HepG2 (cell line): ENCODE results near the gene TMEM219. TPM values are rescaled to one million over a fixed set of nuclear protein-coding genes. Genes with fewer than 3 reads are reported as not detected.

Source experiments
- ATAC-seq: fragments of 200-7000 bp; cut with Tn5 transposase; 3 replicates; pipeline ENCODE4 v1.9.1; 2020; ENCODE audit warnings: mild to moderate bottlenecking, moderate library complexity
- BruUV-seq: library from RNA; stranded (reverse); fragments of 400-500 nt; replicated peaks from 2 replicates; lab custom pipeline; 2021; lab: Mats Ljungman, UMichigan
- CTCF ChIA-PET: fragments of 300-600 bp; formaldehyde crosslinking; extraction: SDS; loops from one replicate; lab custom pipeline; 2021; ENCODE audit warnings: low total read pairs, inconsistent platforms, low intra/inter-chr PET ratio; lab: Yijun Ruan, JAX
- POLR2A ChIA-PET: fragments of 350-600 bp; sonication (Branson Sonifier 250); formaldehyde crosslinking; loops from one replicate; lab custom pipeline; 2020; ENCODE audit warnings: antibody characterized with exemption, inconsistent platforms; lab: Yijun Ruan, JAX
- DNase-seq: peaks from one replicate; pipeline ENCODE4 v3.0.0-alpha.2; 2015; ENCODE audit warnings: low spot score
- FAIRE-seq: peaks from 3 replicates; lab custom pipeline; 2011; peaks lifted over from hg19 to GRCh38; lab: Jason Lieb, UNC
- H2AFZ ChIP-seq: one replicate; pipeline ENCODE4 v1.6.1; 2011; ENCODE audit warnings: low read length, inconsistent platforms
- H3K27ac ChIP-seq: fragments of 300-600 bp; 3 replicates; pipeline ENCODE4 v1.8.0; 2011; ENCODE audit warnings: mixed run types, mild to moderate bottlenecking, mixed read lengths, low read length, inconsistent platforms; ENCODE audit not compliant: insufficient read depth; ENCODE audit errors: extremely low read length
- H3K27me3 ChIP-seq, 2 experiments: fragments of 200-600 bp in 1 of 2; 2 replicates in 1 of 2; 3 replicates in 1 of 2; pipeline versions ENCODE4 v1.6.0 to v1.8.0; 2011; ENCODE audit warnings: low read length in 2 of 2, mild to moderate bottlenecking in 2 of 2, moderate library complexity in 2 of 2, inconsistent platforms in 1 of 2; ENCODE audit not compliant: insufficient read depth in 2 of 2, control insufficient read depth in 1 of 2
- H3K36me3 ChIP-seq, 2 experiments: fragments of 200-600 bp in 1 of 2; replicated peaks in 1 of 2; 2 replicates in 1 of 2; 3 replicates in 1 of 2; pipeline versions ENCODE4 v1.5.1 to v1.8.0; 2011; ENCODE audit warnings: low read length in 2 of 2, inconsistent platforms in 1 of 2; ENCODE audit not compliant: insufficient read depth in 2 of 2, control insufficient read depth in 1 of 2
- H3K4me1 ChIP-seq: 2 replicates; pipeline ENCODE4 v1.5.1; 2012; ENCODE audit warnings: low read length, inconsistent platforms; ENCODE audit not compliant: insufficient read depth
- H3K4me2 ChIP-seq: 2 replicates; pipeline ENCODE4 v1.6.0; 2011; ENCODE audit warnings: low read depth, low read length, inconsistent platforms
- H3K4me3 ChIP-seq, 3 experiments: fragments of 200-600 bp in 1 of 3; sonication (generic), shearing (Covaris generic) in 1 of 3; replicated peaks in 1 of 3; 2 replicates each; pipeline ENCODE4 v1.5.1; 2011 to 2016; ENCODE audit warnings: low read length in 3 of 3, inconsistent platforms in 2 of 3, low read depth in 2 of 3, mild to moderate bottlenecking in 2 of 3, control low read depth in 1 of 3, mixed read lengths in 1 of 3; ENCODE audit not compliant: insufficient read depth in 1 of 3
- H3K79me2 ChIP-seq: one replicate; pipeline ENCODE4 v1.6.1; 2011; ENCODE audit warnings: low read length, inconsistent platforms; ENCODE audit not compliant: insufficient read depth
- H3K9ac ChIP-seq: 2 replicates; pipeline ENCODE4 v1.6.0; 2011; ENCODE audit warnings: mild to moderate bottlenecking, low read depth, low read length, inconsistent platforms; ENCODE audit not compliant: insufficient read depth
- H3K9me3 ChIP-seq: 2 replicates; pipeline ENCODE4 v1.5.1; 2012; ENCODE audit warnings: mild to moderate bottlenecking, low read length
- H4K20me1 ChIP-seq: 2 replicates; pipeline ENCODE4 v1.6.0; 2011; ENCODE audit warnings: inconsistent platforms, mild to moderate bottlenecking, low read length, moderate library complexity; ENCODE audit not compliant: insufficient read depth
- AGO1 ChIP-seq: fragments of 200-400 bp; formaldehyde crosslinking; IDR thresholded peaks from 2 replicates; pipeline ENCODE4 v1.6.1; 2017; ENCODE audit warnings: mild to moderate bottlenecking, low read depth, low read length, moderate library complexity; ENCODE audit not compliant: poor library complexity, severe bottlenecking
- AGO2 ChIP-seq: fragments of 200-400 bp; formaldehyde crosslinking; optimal IDR thresholded peaks from 2 replicates; pipeline ENCODE3; 2017; ENCODE audit warnings: mild to moderate bottlenecking, low read depth, low read length, moderate library complexity
- AHR ChIP-seq: IDR thresholded peaks from 2 replicates; pipeline ENCODE4 v1.6.1; 2018; ENCODE audit warnings: missing genetic modification reagents, missing compliant biosample characterization
- AKAP8 ChIP-seq: sonication (generic); formaldehyde crosslinking; IDR thresholded peaks from 2 replicates; pipeline ENCODE4 v1.5.1; 2020; ENCODE audit warnings: mild to moderate bottlenecking, missing genetic modification reagents
- KDM3A ChIP-seq: IDR thresholded peaks from 2 replicates; pipeline ENCODE4 v1.6.1; 2018; ENCODE audit warnings: low read depth, missing compliant biosample characterization
- MTA3 ChIP-seq: sonication (generic); formaldehyde crosslinking; IDR thresholded peaks from 2 replicates; pipeline ENCODE4 v1.4.0; 2020; ENCODE audit warnings: missing genetic modification reagents
- MZF1 ChIP-seq: sonication (generic); formaldehyde crosslinking; IDR thresholded peaks from 2 replicates; pipeline ENCODE4 v1.8.1; 2023; ENCODE audit warnings: mild to moderate bottlenecking, missing genetic modification reagents, borderline replicate concordance
- POLR2AphosphoS5 ChIP-seq: IDR thresholded peaks from 2 replicates; pipeline ENCODE4 v1.6.1; 2012; ENCODE audit warnings: low read depth, low read length
- SMAD9 ChIP-seq: sonication (generic); formaldehyde crosslinking; IDR thresholded peaks from 2 replicates; pipeline ENCODE4 v1.5.1; 2020; ENCODE audit warnings: mild to moderate bottlenecking, missing genetic modification reagents
- SNRNP70 ChIP-seq: fragments of 200-400 bp; formaldehyde crosslinking; IDR thresholded peaks from 2 replicates; pipeline ENCODE4 v1.6.1; 2017; ENCODE audit warnings: mild to moderate bottlenecking, low read depth, low read length, moderate library complexity
- ZNF124 ChIP-seq: sonication (generic); formaldehyde crosslinking; IDR thresholded peaks from 2 replicates; pipeline ENCODE4 v1.4.0; 2020; ENCODE audit warnings: missing genetic modification reagents
- ZNF468 ChIP-seq: sonication (generic); formaldehyde crosslinking; IDR thresholded peaks from 2 replicates; pipeline ENCODE4 v1.8.0; 2022; ENCODE audit warnings: mild to moderate bottlenecking, moderate library complexity, missing genetic modification reagents
- WGBS: methylation state at CpG from one replicate; pipeline ENCODE4 v1.1.6; 2017; ENCODE audit warnings: low lambda C conversion rate; 5-methylcytosine and 5-hydroxymethylcytosine counted together
- in situ Hi-C: cut with HindIII; loops from 2 replicates; pipeline ENCODE4 v1.10.0; 2017; ENCODE audit warnings: low pct_unique_long_range_greater_than_20kb; ENCODE audit not compliant: extremely low pct_ligation_motif_present
- intact Hi-C: fragments of 100-400 bp; cut with micrococcal nuclease; formaldehyde crosslinking; loops from one replicate; pipeline ENCODE4 v1.10.0; 2022; ENCODE audit not compliant: unreplicated experiment
- polyA plus RNA-seq, 8 experiments: library from polyadenylated mRNA; depleted of rRNA in 3 of 8; stranded (reverse) in 7 of 8; unstranded in 1 of 8; fragments of >200 nt; fragmentation: Illumina TruSeq in 4 of 8; extraction: Trizol in 4 of 8; gene quantifications; 2 replicates each; pipeline versions ENCODE4 v1.2.1 to v1.2.3, GENCODE V29; 2011 to 2016; ENCODE audit warnings: low read depth in 4 of 8, missing spikeins in 1 of 8, mixed read lengths in 1 of 8; ENCODE audit not compliant: insufficient read depth in 1 of 8
- total RNA-seq, 5 experiments: library from RNA; depleted of rRNA; stranded (reverse); fragments of >200 nt; fragmentation: Illumina TruSeq; extraction: Trizol; gene quantifications; 2 replicates each; pipeline ENCODE4 v1.2.3, GENCODE V29; 2016; ENCODE audit warnings: low read depth in 1 of 5
- TF ChIP-seq, protein P1 (sequence below): IDR thresholded peaks from 2 replicates; pipeline ENCODE4 v1.6.1; 2016
- TF ChIP-seq, protein P2 (sequence below): IDR thresholded peaks from 2 replicates; pipeline ENCODE4 v1.6.1; 2016; ENCODE audit warnings: low read depth, borderline replicate concordance
- TF ChIP-seq, protein P3 (sequence below): sonication (generic); formaldehyde crosslinking; IDR thresholded peaks from 2 replicates; pipeline ENCODE4 v1.4.0; 2020; ENCODE audit warnings: missing genetic modification reagents
- TF ChIP-seq, protein P4 (sequence below): sonication (generic); formaldehyde crosslinking; conservative IDR thresholded peaks from 2 replicates; pipeline ENCODE4 v1.8.0; 2022; ENCODE audit warnings: missing genetic modification reagents

TMEM219 gene
- total and polyA plus RNA-seq, 2 of the 13 experiments (the other 11 are each of a cell fraction or from before 2014, with no cell fraction given) = 105 to 115 TPM

DNA sequence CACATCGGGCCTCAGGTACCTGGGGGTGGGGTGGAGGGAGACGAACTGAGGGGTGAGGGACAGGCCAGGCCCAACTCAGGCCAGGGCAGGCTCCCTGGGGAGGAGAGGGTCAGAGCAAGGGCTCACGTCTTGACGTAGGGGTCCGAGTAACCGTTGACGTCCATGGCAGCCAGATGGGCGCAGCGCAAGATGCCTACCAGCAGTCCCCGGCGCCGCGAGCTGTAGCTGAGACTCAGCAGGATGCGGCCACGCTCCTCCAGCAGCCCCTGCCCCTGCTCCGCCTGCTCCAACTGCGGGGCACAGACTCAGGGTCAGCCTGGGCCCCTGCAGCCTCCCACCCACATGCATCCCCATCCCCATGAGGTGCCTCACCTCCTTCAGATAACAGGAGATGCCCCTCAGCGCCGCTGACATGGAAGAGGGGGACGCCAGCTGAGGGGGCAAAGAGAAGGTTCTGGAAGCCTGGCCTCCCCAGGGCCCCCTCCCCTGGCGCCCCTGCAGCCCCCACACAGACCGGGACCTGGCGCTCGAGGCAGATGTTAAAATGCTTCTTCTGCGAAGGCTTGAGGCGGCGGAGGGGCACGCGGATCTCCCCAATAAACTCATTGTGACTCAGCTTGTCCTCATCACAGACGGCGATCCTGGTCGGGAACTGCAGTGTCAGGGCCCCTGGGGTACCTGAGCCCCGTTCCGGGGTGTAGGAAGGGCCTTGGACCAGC, 44.9 kb downstream of the TMEM219 start:
- no peaks in the 10 kb centered on the region for H3K9me3 ChIP-seq
- ATAC-seq (no peak), FAIRE-seq (no peak), DNase-seq (no peak)
- H3K9ac ChIP-seq = no peak overlapping the region
- no peak overlapping the region for H3K4me3 ChIP-seq
- intact Hi-C loops = no loop called here
- no peak overlapping the region for H3K4me2 ChIP-seq
- POLR2A ChIA-PET = interaction anchor here (1.1 kb wide), 1 partner anchor 25 kb away, joined by 3 read pairs; no protein-coding TSS in a partner anchor
- TF ChIP-seq AGO1 (peak; percentile 81), AHR (CRISPR knock-in tag) (no peak), AGO2 (peak; percentile 74), MZF1 (CRISPR knock-in tag) (no peak), SNRNP70 (no peak), ZNF124 (CRISPR knock-in tag) (no peak), SMAD9 (no peak), POLR2AphosphoS5 (0 out of 2 replicates have a peak, but pooled peaks have one; percentile 17), ZNF468 (CRISPR knock-in tag) (no peak), MTA3 (no peak), KDM3A (CRISPR knock-in tag) (no peak), AKAP8 (CRISPR knock-in tag) (peak; percentile 61; the same call in 1 of the 2 replicates)
- TF ChIP-seq, protein P1, sequence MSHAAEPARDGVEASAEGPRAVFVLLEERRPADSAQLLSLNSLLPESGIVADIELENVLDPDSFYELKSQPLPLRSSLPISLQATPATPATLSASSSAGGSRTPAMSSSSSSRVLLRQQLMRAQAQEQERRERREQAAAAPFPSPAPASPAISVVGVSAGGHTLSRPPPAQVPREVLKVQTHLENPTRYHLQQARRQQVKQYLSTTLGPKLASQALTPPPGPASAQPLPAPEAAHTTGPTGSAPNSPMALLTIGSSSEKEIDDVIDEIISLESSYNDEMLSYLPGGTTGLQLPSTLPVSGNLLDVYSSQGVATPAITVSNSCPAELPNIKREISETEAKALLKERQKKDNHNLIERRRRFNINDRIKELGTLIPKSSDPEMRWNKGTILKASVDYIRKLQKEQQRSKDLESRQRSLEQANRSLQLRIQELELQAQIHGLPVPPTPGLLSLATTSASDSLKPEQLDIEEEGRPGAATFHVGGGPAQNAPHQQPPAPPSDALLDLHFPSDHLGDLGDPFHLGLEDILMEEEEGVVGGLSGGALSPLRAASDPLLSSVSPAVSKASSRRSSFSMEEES = no peak
- TF ChIP-seq, protein P2, sequence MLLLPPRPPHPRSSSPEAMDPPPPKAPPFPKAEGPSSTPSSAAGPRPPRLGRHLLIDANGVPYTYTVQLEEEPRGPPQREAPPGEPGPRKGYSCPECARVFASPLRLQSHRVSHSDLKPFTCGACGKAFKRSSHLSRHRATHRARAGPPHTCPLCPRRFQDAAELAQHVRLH (CRISPR knock-in tag) = no peak
- TF ChIP-seq, protein P3, sequence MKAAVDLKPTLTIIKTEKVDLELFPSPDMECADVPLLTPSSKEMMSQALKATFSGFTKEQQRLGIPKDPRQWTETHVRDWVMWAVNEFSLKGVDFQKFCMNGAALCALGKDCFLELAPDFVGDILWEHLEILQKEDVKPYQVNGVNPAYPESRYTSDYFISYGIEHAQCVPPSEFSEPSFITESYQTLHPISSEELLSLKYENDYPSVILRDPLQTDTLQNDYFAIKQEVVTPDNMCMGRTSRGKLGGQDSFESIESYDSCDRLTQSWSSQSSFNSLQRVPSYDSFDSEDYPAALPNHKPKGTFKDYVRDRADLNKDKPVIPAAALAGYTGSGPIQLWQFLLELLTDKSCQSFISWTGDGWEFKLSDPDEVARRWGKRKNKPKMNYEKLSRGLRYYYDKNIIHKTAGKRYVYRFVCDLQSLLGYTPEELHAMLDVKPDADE (CRISPR knock-in tag) = no peak
- TF ChIP-seq, protein P4, sequence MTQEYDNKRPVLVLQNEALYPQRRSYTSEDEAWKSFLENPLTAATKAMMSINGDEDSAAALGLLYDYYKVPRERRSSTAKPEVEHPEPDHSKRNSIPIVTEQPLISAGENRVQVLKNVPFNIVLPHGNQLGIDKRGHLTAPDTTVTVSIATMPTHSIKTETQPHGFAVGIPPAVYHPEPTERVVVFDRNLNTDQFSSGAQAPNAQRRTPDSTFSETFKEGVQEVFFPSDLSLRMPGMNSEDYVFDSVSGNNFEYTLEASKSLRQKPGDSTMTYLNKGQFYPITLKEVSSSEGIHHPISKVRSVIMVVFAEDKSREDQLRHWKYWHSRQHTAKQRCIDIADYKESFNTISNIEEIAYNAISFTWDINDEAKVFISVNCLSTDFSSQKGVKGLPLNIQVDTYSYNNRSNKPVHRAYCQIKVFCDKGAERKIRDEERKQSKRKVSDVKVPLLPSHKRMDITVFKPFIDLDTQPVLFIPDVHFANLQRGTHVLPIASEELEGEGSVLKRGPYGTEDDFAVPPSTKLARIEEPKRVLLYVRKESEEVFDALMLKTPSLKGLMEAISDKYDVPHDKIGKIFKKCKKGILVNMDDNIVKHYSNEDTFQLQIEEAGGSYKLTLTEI (CRISPR knock-in tag) = no peak
- H2AFZ ChIP-seq = no peak overlapping the region
- no TSS peak for BruUV-seq
- H3K27me3 ChIP-seq = peaks cover 9 to 21% of the 10 kb centered on the region in 2 experiments; a peak in 4 of 5 replicates
- in situ Hi-C loops = loop anchor here (10.0 kb wide), 1 partner anchor 142 kb away; the partner anchor contains the start of gene CDIPT
- H3K79me2 ChIP-seq = no peaks in the 10 kb centered on the region
- CTCF ChIA-PET = no interaction called here
- no peak overlapping the region for H3K27ac ChIP-seq
- WGBS = 94% methylated on average over 32 of the region's 34 CpGs
- peaks cover 0 to 3% of the 10 kb centered on the region in 2 experiments; a peak in 1 of 5 replicates for H3K36me3 ChIP-seq
- peaks cover 24% of the 10 kb centered on the region for H3K4me1 ChIP-seq
- H4K20me1 ChIP-seq = no peaks in the 10 kb centered on the region
